GM12801 (cell line): Measurements from ENCODE around the gene RASL10A.

Experiments used
- TF ChIP-seq, protein P1 (sequence below): IDR thresholded peaks from one replicate; pipeline ENCODE4 v1.5.1; 2011; ENCODE audit warnings: control low read depth; ENCODE audit not compliant: insufficient read length; ENCODE audit errors: extremely low read depth

The RASL10A gene

GRCh38 chr22:29348956-29349355 lies 33.5 kb upstream of the RASL10A start:
- TF ChIP-seq, protein P1, sequence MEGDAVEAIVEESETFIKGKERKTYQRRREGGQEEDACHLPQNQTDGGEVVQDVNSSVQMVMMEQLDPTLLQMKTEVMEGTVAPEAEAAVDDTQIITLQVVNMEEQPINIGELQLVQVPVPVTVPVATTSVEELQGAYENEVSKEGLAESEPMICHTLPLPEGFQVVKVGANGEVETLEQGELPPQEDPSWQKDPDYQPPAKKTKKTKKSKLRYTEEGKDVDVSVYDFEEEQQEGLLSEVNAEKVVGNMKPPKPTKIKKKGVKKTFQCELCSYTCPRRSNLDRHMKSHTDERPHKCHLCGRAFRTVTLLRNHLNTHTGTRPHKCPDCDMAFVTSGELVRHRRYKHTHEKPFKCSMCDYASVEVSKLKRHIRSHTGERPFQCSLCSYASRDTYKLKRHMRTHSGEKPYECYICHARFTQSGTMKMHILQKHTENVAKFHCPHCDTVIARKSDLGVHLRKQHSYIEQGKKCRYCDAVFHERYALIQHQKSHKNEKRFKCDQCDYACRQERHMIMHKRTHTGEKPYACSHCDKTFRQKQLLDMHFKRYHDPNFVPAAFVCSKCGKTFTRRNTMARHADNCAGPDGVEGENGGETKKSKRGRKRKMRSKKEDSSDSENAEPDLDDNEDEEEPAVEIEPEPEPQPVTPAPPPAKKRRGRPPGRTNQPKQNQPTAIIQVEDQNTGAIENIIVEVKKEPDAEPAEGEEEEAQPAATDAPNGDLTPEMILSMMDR: no peak

DNA sequence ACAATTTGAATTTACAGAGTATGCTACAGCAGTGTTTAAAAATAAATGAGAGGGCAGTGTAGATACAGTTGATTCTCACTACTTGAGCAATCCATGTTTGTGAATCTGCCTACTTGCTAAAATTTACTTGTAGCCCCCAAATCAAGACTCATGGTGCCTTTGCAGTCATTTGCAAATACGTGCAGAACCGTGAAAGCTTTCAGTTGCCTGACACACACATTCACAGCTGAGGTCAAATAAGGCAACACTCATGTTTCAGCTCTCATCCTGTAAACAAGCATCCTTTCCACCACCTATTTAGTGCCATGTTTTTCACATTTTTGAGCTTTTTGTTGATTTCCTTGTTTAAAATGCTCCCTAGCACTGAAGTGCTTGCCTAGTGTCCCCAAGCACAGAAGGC lies 32.5 kb upstream of the RASL10A start:
- TF ChIP-seq, protein P1: no peak

- TF ChIP-seq, protein P1: no peak
These were observed 31.2 kb upstream of the RASL10A start for GRCh38 chr22:29346659-29347058.

- TF ChIP-seq, protein P1: no peak
These were observed 30.4 kb upstream of the RASL10A start for GRCh38 chr22:29345932-29346331.

GRCh38 chr22:29344137-29344536 lies 28.6 kb upstream of the RASL10A start:
- TF ChIP-seq, protein P1: no peak

GRCh38 chr22:29343313-29343805 lies 27.9 kb upstream of the RASL10A start:
- TF ChIP-seq, protein P1: no peak

DNA sequence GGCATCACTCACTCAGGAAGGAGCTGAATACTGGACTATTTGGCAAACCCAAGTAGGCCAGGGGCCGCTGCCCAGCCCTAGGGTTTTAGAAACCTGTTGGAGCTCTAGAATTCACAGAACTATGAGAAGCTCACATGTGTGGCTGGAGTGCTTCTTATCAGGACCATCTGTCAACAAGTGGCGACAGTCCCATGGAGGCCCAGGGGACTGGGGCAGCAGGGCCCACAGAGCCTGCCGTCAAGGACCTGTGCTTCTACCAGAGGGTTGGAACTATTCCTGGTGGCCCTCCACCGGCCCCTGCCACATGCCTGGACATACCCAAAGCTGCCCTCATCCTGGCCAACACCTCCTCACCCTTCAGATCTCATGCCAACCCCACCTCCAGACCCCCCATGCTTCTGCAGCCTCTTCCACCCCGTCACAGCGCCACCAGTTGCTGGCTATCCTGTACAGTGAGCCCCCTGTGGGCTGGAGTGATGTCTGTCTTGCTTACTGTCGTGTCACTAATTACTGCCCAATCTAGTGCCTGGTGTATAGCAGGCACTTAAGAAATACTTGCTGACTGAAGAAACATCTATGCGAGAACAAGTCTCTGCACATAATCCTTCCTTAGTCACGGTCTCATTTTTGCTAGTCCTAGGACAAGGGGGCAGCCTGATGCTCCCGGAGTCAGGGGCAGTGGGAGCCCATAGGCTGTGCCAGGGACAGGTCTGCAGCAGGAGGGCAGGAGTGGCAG lies 27.2 kb upstream of the RASL10A start:
- TF ChIP-seq, protein P1: no peak

- TF ChIP-seq, protein P1: no peak
These were observed 26.7 kb upstream of the RASL10A start for GRCh38 chr22:29342177-29342576.
